Naive B cell (primary cell): ENCODE results near the gene RER1. TPM values are rescaled to one million over a fixed set of nuclear protein-coding genes. Genes with fewer than 3 reads are reported as not detected.
A peak's percentile ranks its signal among the peaks of the same experiment; 100 is the strongest.
"Not testable (repeated sequence)": the region's sequence is repeated elsewhere in the genome, so short reads cannot be mapped to it uniquely, and the experiment has no call there.

ENCODE experiments used
- ATAC-seq, 2 donors: fragments of 150-1000 bp; cut with Tn5 transposase; 2 replicates each; pipeline ENCODE4 v1.10.0; 2021; ENCODE audit warnings: low read depth in 2 of 2, mild to moderate bottlenecking in 2 of 2, moderate library complexity in 2 of 2
- DNase-seq: peaks from one replicate; pipeline ENCODE4 v3.0.0; 2022
- H3K27ac Mint-ChIP-seq, 6 donors: one replicate each; pipeline ENCODE4 v1.8.0; 2020 to 2022; ENCODE audit warnings: mild to moderate bottlenecking in 6 of 6, mixed read lengths in 6 of 6, moderate library complexity in 5 of 6, inconsistent platforms in 2 of 6
- H3K27me3 Mint-ChIP-seq, 3 donors: one replicate each; pipeline ENCODE4 v1.8.0; 2021 to 2022; ENCODE audit warnings: mixed read lengths in 3 of 3, mild to moderate bottlenecking in 1 of 3
- H3K36me3 Mint-ChIP-seq, 2 donors: one replicate each; pipeline ENCODE4 v1.8.0; 2020 to 2022; ENCODE audit warnings: mixed read lengths in 2 of 2, inconsistent platforms in 1 of 2, mild to moderate bottlenecking in 1 of 2
- H3K4me1 Mint-ChIP-seq, 3 donors: one replicate each; pipeline ENCODE4 v1.8.0; 2020 to 2022; ENCODE audit warnings: mixed read lengths in 3 of 3, inconsistent platforms in 1 of 3, mild to moderate bottlenecking in 1 of 3, moderate library complexity in 1 of 3
- H3K4me3 Mint-ChIP-seq, 8 donors: one replicate each; pipeline ENCODE4 v1.8.0; 2020 to 2022; ENCODE audit warnings: mild to moderate bottlenecking in 8 of 8, mixed read lengths in 8 of 8, moderate library complexity in 8 of 8, inconsistent platforms in 2 of 8
- H3K9me3 Mint-ChIP-seq, 7 donors: one replicate each; pipeline ENCODE4 v1.8.0; 2020 to 2022; ENCODE audit warnings: mixed read lengths in 7 of 7, mild to moderate bottlenecking in 5 of 7, inconsistent platforms in 2 of 7, moderate library complexity in 1 of 7
- polyA plus RNA-seq, 6 donors: library from polyadenylated mRNA; unstranded; fragments of 300-500 nt; fragmentation: Illumina TruSeq; gene quantifications; one replicate each; pipeline ENCODE4 v1.2.3, GENCODE V29; 2021; ENCODE audit warnings: low read depth in 6 of 6

RER1 gene
- polyA plus RNA-seq, 6 donors from 2014 or later = 116 to 129 (median 121) TPM

- Mint-ChIP-seq H3K9me3 (peaks cover 0 to 5% (median 3%) of the 10 kb centered on the region in 7 donors), H3K36me3 (peaks cover 0 to 16% of the 10 kb centered on the region in 2 donors), H3K27me3 (peaks cover 0 to 26% (median 0%) of the 10 kb centered on the region in 3 donors), H3K4me1 (peaks cover 0 to 9% (median 0%) of the 10 kb centered on the region in 3 donors), H3K27ac (no peak overlapping the region), H3K4me3 (no peak overlapping the region)
- ATAC-seq (no peak), DNase-seq (no peak)
Measured at GRCh38 chr1:2431103-2431502, 39.5 kb downstream of the RER1 start.

GRCh38 chr1:2431518-2431917, 39.9 kb downstream of the RER1 start:
- peaks cover 0 to 16% of the 10 kb centered on the region in 2 donors for H3K36me3 Mint-ChIP-seq
- no peak overlapping the region for H3K27ac Mint-ChIP-seq
- no peak overlapping the region for H3K4me3 Mint-ChIP-seq
- ATAC-seq (no peak), DNase-seq (no peak)
- peaks cover 0 to 5% (median 3%) of the 10 kb centered on the region in 7 donors for H3K9me3 Mint-ChIP-seq
- peaks cover 0 to 26% (median 0%) of the 10 kb centered on the region in 3 donors for H3K27me3 Mint-ChIP-seq
- peaks cover 0 to 9% (median 0%) of the 10 kb centered on the region in 3 donors for H3K4me1 Mint-ChIP-seq

- Mint-ChIP-seq H3K4me1 (peaks cover 0 to 9% (median 2%) of the 10 kb centered on the region in 3 donors), H3K36me3 (peaks cover 0 to 16% of the 10 kb centered on the region in 2 donors), H3K4me3 (no peak overlapping the region), H3K9me3 (peaks cover 0 to 5% (median 3%) of the 10 kb centered on the region in 7 donors), H3K27me3 (peaks cover 2 to 29% (median 4%) of the 10 kb centered on the region in 3 donors), H3K27ac (no peak overlapping the region)
- no peak for ATAC-seq
- no peak for DNase-seq
Measured at GRCh38 chr1:2432441-2432844, 40.8 kb downstream of the RER1 start.

- peaks cover 0 to 9% (median 5%) of the 10 kb centered on the region in 3 donors for H3K4me1 Mint-ChIP-seq
- no peak overlapping the region for H3K27ac Mint-ChIP-seq
Measured at GRCh38 chr1:2433196-2433595, 41.6 kb downstream of the RER1 start.

GRCh38 chr1:2433936-2434655, 42.5 kb downstream of the RER1 start:
- peaks cover 3 to 33% (median 8%) of the 10 kb centered on the region in 3 donors for H3K27me3 Mint-ChIP-seq
- DNase-seq (no peak), ATAC-seq (no peak)
- peaks cover 0 to 14% of the 10 kb centered on the region in 2 donors for H3K36me3 Mint-ChIP-seq
- peaks cover 0 to 9% (median 5%) of the 10 kb centered on the region in 3 donors for H3K4me1 Mint-ChIP-seq
- H3K4me3 Mint-ChIP-seq = no peak overlapping the region
- H3K27ac Mint-ChIP-seq = no peak overlapping the region
- peaks cover 0 to 5% (median 4%) of the 10 kb centered on the region in 7 donors for H3K9me3 Mint-ChIP-seq

More at GRCh38 chr1:2433196-2433595, 41.6 kb downstream of the RER1 start:
- no peak for ATAC-seq
- H3K9me3 Mint-ChIP-seq = peaks cover 0 to 5% (median 4%) of the 10 kb centered on the region in 7 donors
- no peak overlapping the region for H3K4me3 Mint-ChIP-seq
- H3K36me3 Mint-ChIP-seq = peaks cover 0 to 16% of the 10 kb centered on the region in 2 donors
- peaks cover 3 to 35% (median 8%) of the 10 kb centered on the region in 3 donors for H3K27me3 Mint-ChIP-seq
- DNase-seq = no peak

- no peak overlapping the region for H3K4me3 Mint-ChIP-seq
- peaks cover 0 to 3% (median 2%) of the 10 kb centered on the region in 7 donors for H3K9me3 Mint-ChIP-seq
- peaks cover 3 to 28% (median 8%) of the 10 kb centered on the region in 3 donors for H3K27me3 Mint-ChIP-seq
- peaks cover 0 to 7% (median 5%) of the 10 kb centered on the region in 3 donors for H3K4me1 Mint-ChIP-seq
- H3K36me3 Mint-ChIP-seq = peaks cover 0 to 4% of the 10 kb centered on the region in 2 donors
- ATAC-seq (no peak), DNase-seq (no peak)
- no peak overlapping the region for H3K27ac Mint-ChIP-seq
Measured at GRCh38 chr1:2435091-2435490, 43.5 kb downstream of the RER1 start.

- no peak for DNase-seq
- H3K27ac Mint-ChIP-seq = no peak overlapping the region
- H3K9me3 Mint-ChIP-seq = peaks cover 0 to 2% (median 0%) of the 10 kb centered on the region in 7 donors
- no peak for ATAC-seq
- peaks cover 0 to 5% (median 0%) of the 10 kb centered on the region in 3 donors for H3K4me1 Mint-ChIP-seq
- peaks cover 3 to 21% (median 8%) of the 10 kb centered on the region in 3 donors for H3K27me3 Mint-ChIP-seq
- no peaks in the 10 kb centered on the region for H3K36me3 Mint-ChIP-seq
- no peak overlapping the region for H3K4me3 Mint-ChIP-seq
Measured at GRCh38 chr1:2435746-2436355, 44.2 kb downstream of the RER1 start.

GRCh38 chr1:2436876-2437275, 45.2 kb downstream of the RER1 start:
- Mint-ChIP-seq H3K4me1 (peaks cover 0 to 5% (median 0%) of the 10 kb centered on the region in 3 donors), H3K9me3 (peaks cover 0 to 2% (median 0%) of the 10 kb centered on the region in 7 donors), H3K27ac (peak overlapping the region in 1 of 6 donors; percentile 17), H3K4me3 (no peak overlapping the region), H3K36me3 (no peaks in the 10 kb centered on the region), H3K27me3 (peaks cover 3 to 26% (median 8%) of the 10 kb centered on the region in 3 donors)
- DNase-seq (no peak), ATAC-seq (no peak)

- DNase-seq (no peak), ATAC-seq (no peak)
- no peaks in the 10 kb centered on the region for H3K36me3 Mint-ChIP-seq
- no peak overlapping the region for H3K4me3 Mint-ChIP-seq
- H3K4me1 Mint-ChIP-seq = peaks cover 0 to 5% (median 0%) of the 10 kb centered on the region in 3 donors
- H3K27ac Mint-ChIP-seq = peak overlapping the region in 1 of 6 donors; percentile 17
- peaks cover 0 to 2% (median 0%) of the 10 kb centered on the region in 7 donors for H3K9me3 Mint-ChIP-seq
- H3K27me3 Mint-ChIP-seq = peaks cover 3 to 32% (median 8%) of the 10 kb centered on the region in 3 donors
Measured at GRCh38 chr1:2437617-2438016, 46.0 kb downstream of the RER1 start.

GRCh38 chr1:2438038-2438437, 46.4 kb downstream of the RER1 start:
- Mint-ChIP-seq H3K27ac (peak overlapping the region in 1 of 6 donors; percentile 19), H3K4me3 (no peak overlapping the region), H3K27me3 (peaks cover 3 to 36% (median 8%) of the 10 kb centered on the region in 3 donors), H3K4me1 (peaks cover 0 to 5% (median 0%) of the 10 kb centered on the region in 3 donors), H3K9me3 (peaks cover 0 to 2% (median 0%) of the 10 kb centered on the region in 7 donors), H3K36me3 (no peaks in the 10 kb centered on the region)
- DNase-seq = no peak
- no peak for ATAC-seq

GRCh38 chr1:2438641-2439040, 47.0 kb downstream of the RER1 start:
- no peak overlapping the region for H3K4me3 Mint-ChIP-seq
- H3K36me3 Mint-ChIP-seq = no peaks in the 10 kb centered on the region
- H3K27me3 Mint-ChIP-seq = peaks cover 3 to 36% (median 8%) of the 10 kb centered on the region in 3 donors
- H3K9me3 Mint-ChIP-seq = peaks cover 0 to 2% (median 0%) of the 10 kb centered on the region in 7 donors
- no peak for ATAC-seq
- H3K27ac Mint-ChIP-seq = no peak overlapping the region
- H3K4me1 Mint-ChIP-seq = peaks cover 0 to 5% (median 0%) of the 10 kb centered on the region in 3 donors
- no peak for DNase-seq

- peaks cover 0 to 5% (median 0%) of the 10 kb centered on the region in 3 donors for H3K4me1 Mint-ChIP-seq
- H3K4me3 Mint-ChIP-seq = no peak overlapping the region
- peaks cover 3 to 36% (median 8%) of the 10 kb centered on the region in 3 donors for H3K27me3 Mint-ChIP-seq
- ATAC-seq (no peak), DNase-seq (no peak)
- no peaks in the 10 kb centered on the region for H3K36me3 Mint-ChIP-seq
- H3K27ac Mint-ChIP-seq = no peak overlapping the region
- H3K9me3 Mint-ChIP-seq = peaks cover 0 to 2% (median 0%) of the 10 kb centered on the region in 7 donors
Measured at GRCh38 chr1:2439369-2439768, 47.7 kb downstream of the RER1 start.

GRCh38 chr1:2440346-2440745, 48.7 kb downstream of the RER1 start:
- not testable (repeated sequence) for H3K4me1 Mint-ChIP-seq, H3K9me3 Mint-ChIP-seq, ATAC-seq, H3K4me3 Mint-ChIP-seq, H3K36me3 Mint-ChIP-seq, DNase-seq, H3K27ac Mint-ChIP-seq
- peaks cover 3 to 38% (median 16%) of the 10 kb centered on the region in 3 donors for H3K27me3 Mint-ChIP-seq
